Motor neuron (in vitro differentiated cells): Measurements from ENCODE around the gene RP9. TPM values are rescaled to one million over a fixed set of nuclear protein-coding genes. Genes with fewer than 3 reads are reported as not detected.

ENCODE experiments used
- ATAC-seq, 8 experiments: fragments of 200-7000 bp; cut with Tn5 transposase; replicated peaks in 6 of 8; 2 replicates each; pipeline ENCODE4 v1.8.0; 2021; ENCODE audit warnings: mild to moderate bottlenecking in 8 of 8, moderate library complexity in 8 of 8
- H3K27ac ChIP-seq, 2 donors: fragments of 250-450 bp; sonication (Bioruptor Pico); 2 replicates each; pipeline ENCODE4 v1.9.0; 2021; ENCODE audit warnings: antibody characterized with exemption in 2 of 2, mild to moderate bottlenecking in 2 of 2, moderate library complexity in 1 of 2
- H3K4me1 ChIP-seq, 2 donors: fragments of 250-450 bp; sonication (Bioruptor Pico); replicated peaks in 1 of 2; 2 replicates each; pipeline ENCODE4 v1.6.1; 2021; ENCODE audit warnings: antibody characterized with exemption in 2 of 2, mild to moderate bottlenecking in 2 of 2, moderate library complexity in 1 of 2
- H3K4me3 ChIP-seq, 5 donors: fragments of 250-450 bp; sonication (Bioruptor Pico); 2 replicates each; pipeline ENCODE4 v1.9.0; 2021; ENCODE audit warnings: antibody characterized with exemption in 5 of 5, mild to moderate bottlenecking in 5 of 5, moderate library complexity in 4 of 5
- WGBS, 10 experiments: fragments of 450-650 bp; shearing (Covaris generic); methylation state at CpG; one replicate each; pipeline ENCODE4 v1.0.0; 2022; 5-methylcytosine and 5-hydroxymethylcytosine counted together
- in situ Hi-C, 9 experiments: fragments of 400-800 bp; cut with MboI; loops; one replicate each; pipeline ENCODE4 v1.15.0; 2021; ENCODE audit warnings: low sequenced_read_pairs in 9 of 9, low pct_unique_long_range_greater_than_20kb in 2 of 9; ENCODE audit not compliant: unreplicated experiment in 9 of 9
- total RNA-seq, 8 experiments: library from RNA; unstranded; fragments of 300-600 nt; gene quantifications; 2 replicates each; pipeline versions ENCODE4 v1.2.3 to v1.2.4, GENCODE V29; 2022

The RP9 gene
- total RNA-seq, 8 experiments from 2014 or later: 10.3 to 30.6 (median 22.9) TPM

DNA sequence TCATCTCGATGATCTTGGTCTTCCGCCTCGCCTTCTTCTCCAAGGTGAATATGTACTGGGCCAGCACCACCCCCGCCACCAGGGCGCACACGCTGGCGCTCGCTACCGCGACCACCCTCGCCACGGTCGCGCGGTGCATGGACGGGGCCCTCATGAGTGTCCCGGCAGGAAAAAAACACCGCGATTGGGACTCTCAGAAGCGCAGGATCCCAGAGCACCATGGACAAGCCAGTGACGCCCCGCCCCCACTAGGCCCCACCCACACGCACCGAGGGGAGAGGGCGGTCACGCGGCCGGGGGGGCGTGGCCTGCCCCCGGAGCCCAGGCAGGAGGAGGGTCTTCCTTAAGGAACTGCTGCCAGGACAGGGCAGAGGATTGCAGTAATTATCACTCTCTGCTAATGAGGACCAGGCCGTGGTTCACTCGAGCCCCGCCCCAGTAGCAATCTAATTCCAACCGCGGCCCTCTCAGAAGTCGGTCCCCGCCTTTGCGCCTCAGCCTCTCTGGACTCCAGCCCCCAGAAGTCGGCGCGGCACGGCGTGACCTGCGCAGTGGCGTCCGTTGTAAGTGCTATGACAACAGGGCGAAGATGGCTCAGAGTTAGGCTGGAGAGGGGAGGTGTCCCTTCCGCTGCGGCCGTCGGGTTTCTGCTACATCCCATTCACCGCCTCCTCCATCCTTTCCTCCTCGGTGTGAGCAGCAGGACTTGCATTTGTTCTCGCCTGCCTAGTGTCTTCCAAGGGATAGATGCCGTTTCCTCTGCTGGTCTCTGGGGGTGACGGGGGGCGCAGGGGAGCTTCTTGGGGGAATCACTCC is 20.0 kb upstream of the RP9 start, which contains the start of gene BBS9:
BBS9 (plus strand) TSS at position 575 of the 816 bp plus-strand sequence. CDS start 16,689 bp downstream, outside the sequence.
- H3K4me1 ChIP-seq: peaks cover 2 to 21% of the 10 kb centered on the region in 2 donors
- peak within 1 kb of the TSS; percentile 47 to 78 (median 61) for H3K4me3 ChIP-seq
- in situ Hi-C loops: no loop called here
- WGBS, 10 experiments: 0 to 4% (median 0%) methylated on average over 3 to 9 of the region's 57 CpGs; no CpG with 5 or more reads in 4 of the 10 experiments
- peak within 1 kb of the TSS; percentile 43 to 75 for H3K27ac ChIP-seq
- peak; percentile 95 to 98 (median 98) for ATAC-seq

DNA sequence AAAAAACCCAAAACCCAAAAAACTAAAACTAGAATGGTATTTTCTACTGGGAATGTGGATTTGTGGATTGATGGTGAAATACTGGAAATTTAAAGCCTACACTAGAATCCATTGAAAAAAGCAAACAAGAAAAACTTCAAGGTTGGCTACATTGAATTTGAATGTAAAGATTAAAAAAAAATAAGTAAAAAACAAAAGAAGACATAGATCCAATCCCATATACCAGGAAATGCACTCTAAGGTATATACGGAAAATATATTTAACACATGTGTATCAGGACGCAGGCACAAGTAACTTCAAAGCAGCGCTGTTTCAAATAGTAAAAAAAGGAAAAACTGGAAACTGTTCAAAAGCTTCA is 19.4 kb upstream of the RP9 start:
- H3K4me1 ChIP-seq: peaks cover 2 to 21% of the 10 kb centered on the region in 2 donors
- peak overlapping the region; percentile 47 to 78 (median 61) for H3K4me3 ChIP-seq
- peak overlapping the region; percentile 43 to 75 for H3K27ac ChIP-seq
- ATAC-seq: no peak
- WGBS, 10 experiments: 0 to 33% (median 0%) methylated on average over 1 to 3 of the region's 3 CpGs; no CpG with 5 or more reads in 1 of the 10 experiments
- in situ Hi-C loops: no loop called here

DNA sequence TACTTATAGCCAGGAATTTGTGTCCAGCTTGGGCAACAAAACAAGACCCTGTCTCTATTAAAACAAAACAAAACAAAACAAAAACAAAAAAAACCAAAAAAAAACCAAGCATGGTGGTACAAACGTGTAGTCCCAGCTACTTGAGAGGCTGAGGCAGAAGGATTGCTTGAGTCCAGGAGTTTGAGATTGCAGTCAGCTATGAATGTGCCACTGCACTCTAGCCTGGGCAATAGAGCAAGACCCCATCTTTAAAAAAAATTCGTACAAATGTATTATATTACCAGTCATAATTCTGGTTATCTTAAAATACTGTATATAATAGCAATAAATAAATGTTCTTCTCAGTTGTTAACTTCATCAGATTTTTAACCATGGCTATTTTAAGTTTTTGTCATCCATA is 17.9 kb upstream of the RP9 start:
- Histone ChIP-seq H3K27ac (no peak overlapping the region), H3K4me1 (peaks cover 2 to 17% of the 10 kb centered on the region in 2 donors), H3K4me3 (no peak overlapping the region)
- no peak for ATAC-seq
- in situ Hi-C loops: no loop called here
- WGBS, 10 experiments: 6 to 83% (median 62%) methylated on average over 2 of the region's 2 CpGs; no CpG with 5 or more reads in 1 of the 10 experiments

DNA sequence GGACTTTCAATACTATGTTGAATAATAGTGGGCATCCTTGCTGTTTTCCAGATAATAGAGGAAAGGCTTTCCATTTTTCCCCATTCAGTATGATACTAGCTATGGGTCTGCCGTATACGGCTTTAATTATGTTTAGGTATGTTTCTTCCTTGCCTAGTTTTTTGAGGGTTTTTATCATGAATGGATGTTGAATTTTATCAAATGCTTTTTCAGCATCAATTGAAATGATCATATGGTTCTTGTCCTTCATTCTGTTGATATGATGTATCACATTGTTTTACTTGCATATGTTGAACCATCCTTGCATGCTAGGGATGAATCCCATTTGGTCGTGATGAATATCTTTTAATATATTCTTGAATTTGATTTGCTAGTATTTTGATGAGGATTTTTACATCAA is 9.2 kb upstream of the RP9 start:
- no peak overlapping the region for H3K4me3 ChIP-seq
- no peak for ATAC-seq
- no peak overlapping the region for H3K27ac ChIP-seq
- 36 to 100% (median 91%) methylated on average over 2 to 3 of the region's 3 CpGs for WGBS, 10 experiments
- H3K4me1 ChIP-seq: no peaks in the 10 kb centered on the region
- in situ Hi-C loops: loop anchor here in 1 of 9 experiments (25.0 kb wide), 1 partner anchor 356 kb away; no protein-coding TSS in a partner anchor

DNA sequence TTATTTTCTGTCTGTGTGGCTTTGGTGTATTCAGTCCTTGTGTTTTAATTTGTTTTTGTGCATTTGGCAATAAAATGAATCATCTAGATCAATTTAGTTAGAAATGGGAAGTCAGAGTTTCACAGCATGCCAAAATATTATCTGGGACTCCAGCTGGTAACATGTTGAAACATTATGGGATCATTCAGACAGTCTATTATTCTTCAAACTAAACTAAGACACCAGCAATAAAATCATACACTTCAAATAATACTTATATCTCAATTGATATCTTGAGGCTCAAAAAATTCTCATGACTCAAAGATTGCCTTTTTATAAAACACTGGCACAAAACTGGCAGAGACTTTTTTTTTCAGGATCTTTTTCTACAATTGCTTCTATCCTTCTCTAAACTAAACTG is 5.8 kb upstream of the RP9 start:
- no peak for ATAC-seq
- Histone ChIP-seq H3K4me3 (no peak overlapping the region), H3K4me1 (no peaks in the 10 kb centered on the region), H3K27ac (no peak overlapping the region)
- in situ Hi-C loops: loop anchor here in 1 of 9 experiments (25.0 kb wide), 1 partner anchor 353 kb away; no protein-coding TSS in a partner anchor

DNA sequence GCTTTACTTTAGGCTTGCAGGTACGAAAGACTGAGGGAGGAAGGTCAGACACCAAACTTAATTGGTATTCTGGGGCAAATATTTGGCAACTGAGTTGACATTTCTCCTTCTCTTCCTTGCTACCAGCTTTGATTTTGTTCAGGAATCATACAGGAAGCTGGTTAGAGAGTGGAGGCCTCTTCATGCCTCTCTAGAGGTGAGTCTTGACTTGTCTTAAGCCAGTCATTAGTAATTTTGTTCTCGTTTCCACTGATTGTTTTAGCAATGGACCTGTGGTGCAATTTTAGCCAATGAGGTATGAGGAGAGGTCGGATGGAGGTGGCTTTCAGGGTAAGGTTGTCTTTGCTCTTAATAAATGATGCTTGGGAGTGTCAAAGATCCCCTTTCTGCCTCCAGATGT is 2.4 kb upstream of the RP9 start:
- no peak overlapping the region for H3K27ac ChIP-seq
- no peak overlapping the region for H3K4me3 ChIP-seq
- in situ Hi-C loops: loop anchor here in 1 of 9 experiments (25.0 kb wide), 1 partner anchor 349 kb away; no protein-coding TSS in a partner anchor
- WGBS, 10 experiments: 37 to 83% (median 72%) methylated on average over 1 to 3 of the region's 3 CpGs; no CpG with 5 or more reads in 1 of the 10 experiments
- peaks cover 12 to 15% of the 10 kb centered on the region in 2 donors for H3K4me1 ChIP-seq
- no peak for ATAC-seq

DNA sequence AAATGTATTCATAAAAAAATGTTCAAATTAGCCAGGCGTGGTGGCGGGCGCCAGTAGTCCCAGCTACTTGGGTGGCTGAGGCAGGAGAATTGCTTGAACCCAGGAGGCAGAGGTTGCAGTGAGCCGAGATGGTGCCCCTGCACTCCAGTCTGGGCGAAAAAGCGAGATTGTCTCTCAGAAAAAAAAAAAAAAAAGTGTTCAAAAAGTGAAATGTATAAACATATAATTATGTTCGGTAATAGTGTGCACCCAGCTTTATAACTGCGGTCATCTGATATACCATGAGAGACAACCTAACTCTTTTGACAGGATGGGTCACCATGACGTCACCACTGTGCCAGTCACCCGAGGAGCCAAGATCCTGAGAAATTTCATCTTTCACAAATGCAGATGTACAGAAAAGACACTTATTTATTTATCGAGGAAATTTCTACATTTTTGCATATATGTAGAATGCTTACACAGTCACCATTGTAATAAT is 594 bp upstream of the RP9 start:
- H3K4me3 ChIP-seq: peak overlapping the region; percentile 68 to 95 (median 91)
- 0 to 74% (median 35%) methylated on average over 2 to 11 of the region's 11 CpGs for WGBS, 10 experiments
- no peak overlapping the region for H3K27ac ChIP-seq
- peak in 4 of 8 experiments; percentile 1 to 20 (median 8) for ATAC-seq
- H3K4me1 ChIP-seq: peaks cover 12 to 15% of the 10 kb centered on the region in 2 donors
- in situ Hi-C loops: loop anchor here in 1 of 9 experiments (25.0 kb wide), 1 partner anchor 347 kb away; no protein-coding TSS in a partner anchor

DNA sequence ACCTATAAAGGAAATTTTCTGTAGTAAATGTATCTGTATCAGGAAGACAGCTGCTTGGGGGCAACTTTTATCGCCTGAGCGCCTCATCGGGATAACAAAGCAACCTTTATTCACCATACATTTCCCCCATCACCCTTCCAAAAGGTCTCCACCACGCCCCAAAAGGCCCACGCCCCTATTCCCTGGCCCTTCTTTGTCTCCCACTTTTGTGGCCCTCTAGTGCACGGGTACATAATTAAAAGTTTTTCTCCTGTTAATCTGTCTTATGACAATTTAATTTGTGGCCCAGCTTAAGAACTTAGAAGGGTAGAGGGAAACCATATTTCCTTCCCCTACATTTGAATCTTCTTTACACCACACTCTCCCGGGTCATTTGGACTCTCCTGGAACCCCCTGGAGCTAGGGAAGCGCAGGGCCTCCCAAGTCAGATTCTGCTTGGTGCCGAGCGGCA is 625 bp downstream of the RP9 start:
- in situ Hi-C loops: loop anchor here in 1 of 9 experiments (25.0 kb wide), 1 partner anchor 346 kb away; no protein-coding TSS in a partner anchor
- peak in 3 of 8 experiments; percentile 2 to 57 (median 7) for ATAC-seq
- peaks cover 12 to 15% of the 10 kb centered on the region in 2 donors for H3K4me1 ChIP-seq
- peak overlapping the region; percentile 65 to 79 for H3K27ac ChIP-seq
- WGBS, 10 experiments: 0 to 5% (median 0%) methylated on average over 2 to 9 of the region's 10 CpGs; no CpG with 5 or more reads in 1 of the 10 experiments
- H3K4me3 ChIP-seq: peak overlapping the region; percentile 68 to 95 (median 91)

DNA sequence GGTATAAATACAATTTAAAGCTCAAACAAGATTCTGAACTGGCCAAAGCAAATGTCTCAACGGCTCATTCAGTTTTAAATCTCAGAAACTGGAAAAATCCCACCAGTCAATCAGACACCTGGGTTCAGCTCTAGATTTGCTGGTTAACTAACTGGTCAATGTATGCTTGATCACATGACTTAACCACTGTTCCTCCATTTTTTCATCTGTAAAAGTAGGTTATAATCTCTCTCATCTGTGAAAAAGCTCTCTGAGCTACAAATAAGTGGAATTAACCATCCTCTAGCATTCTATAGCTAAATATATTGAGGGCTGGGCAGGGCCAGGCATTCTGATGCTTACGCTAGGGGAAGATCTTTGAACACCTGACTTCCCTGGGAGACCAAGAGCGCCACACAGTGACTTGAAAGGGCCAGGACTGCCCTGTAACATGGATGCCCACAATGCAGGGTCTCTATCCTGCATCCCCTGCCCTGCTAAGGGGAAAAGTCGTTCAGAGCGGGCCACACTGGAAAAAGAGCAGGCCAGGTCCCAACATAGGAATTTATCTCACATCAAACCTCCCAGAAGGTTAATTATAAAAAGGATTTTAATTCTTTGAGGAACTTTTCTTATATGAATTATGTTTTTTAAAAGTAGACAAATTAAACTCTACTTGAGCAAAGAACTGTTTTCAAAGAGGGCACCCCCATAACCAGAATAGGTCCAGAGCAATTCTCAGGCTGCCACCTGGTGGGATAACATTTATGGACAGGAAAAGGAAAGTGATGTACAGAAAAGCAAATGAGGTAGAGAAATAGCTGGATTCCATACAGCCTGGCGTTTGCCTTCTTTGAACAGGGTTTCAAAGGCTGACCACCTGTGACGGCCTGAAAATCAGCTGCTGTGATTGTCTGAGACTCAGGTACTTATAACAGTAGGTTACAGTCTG is 1.8 kb downstream of the RP9 start:
- Histone ChIP-seq H3K4me3 (peak overlapping the region; percentile 68 to 95 (median 91)), H3K27ac (no peak overlapping the region), H3K4me1 (peaks cover 12 to 15% of the 10 kb centered on the region in 2 donors)
- ATAC-seq: peak in 5 of 8 experiments; percentile 28 to 57 (median 43)
- WGBS, 10 experiments: 0 to 78% (median 41%) methylated on average over 1 to 7 of the region's 7 CpGs
- in situ Hi-C loops: loop anchor here in 1 of 9 experiments (25.0 kb wide), 1 partner anchor 345 kb away; no protein-coding TSS in a partner anchor

DNA sequence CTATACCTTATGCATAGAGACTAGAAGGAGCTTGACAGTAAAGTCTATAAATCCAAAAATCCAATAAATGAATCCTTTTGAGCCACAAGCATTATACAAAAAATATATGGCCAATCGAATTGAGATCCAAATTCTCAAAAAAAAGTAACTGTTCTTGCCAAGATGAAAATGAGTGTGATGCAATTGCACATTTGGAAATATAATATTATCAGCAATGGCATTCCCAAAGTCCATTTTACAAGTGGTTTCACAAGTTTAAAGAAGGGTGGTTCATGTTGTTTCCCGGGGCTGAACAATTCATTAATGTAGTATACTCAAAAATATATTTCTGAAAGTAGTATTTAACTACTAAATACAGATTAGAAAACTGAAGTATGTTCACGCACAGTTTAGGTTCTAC is 7.3 kb downstream of the RP9 start:
- in situ Hi-C loops: loop anchor here in 1 of 9 experiments (25.0 kb wide), 1 partner anchor 340 kb away; no protein-coding TSS in a partner anchor
- ATAC-seq: no peak
- 73 to 100% (median 95%) methylated on average over 1 to 3 of the region's 3 CpGs for WGBS, 10 experiments
- Histone ChIP-seq H3K27ac (no peak overlapping the region), H3K4me1 (peaks cover 0 to 1% of the 10 kb centered on the region in 2 donors), H3K4me3 (no peak overlapping the region)

DNA sequence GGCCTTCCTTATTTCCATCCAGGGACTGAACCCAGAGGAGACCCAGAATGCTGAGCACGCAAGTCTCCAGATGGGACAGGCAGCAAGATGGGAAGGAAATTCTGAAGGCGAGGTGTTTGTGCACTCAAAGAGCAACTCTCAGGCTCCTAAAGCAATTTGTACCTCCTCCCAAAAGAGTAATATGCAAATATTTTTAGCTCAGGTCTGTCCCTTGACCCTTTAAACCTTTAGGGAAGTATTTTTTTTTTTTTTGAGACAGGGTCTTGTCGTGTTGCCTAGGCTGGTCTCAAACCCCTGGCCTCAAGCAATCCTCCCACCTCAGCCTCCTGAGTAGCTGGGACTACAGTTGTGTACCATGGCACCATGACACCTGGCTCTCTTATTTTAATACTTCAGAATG is 8.4 kb downstream of the RP9 start:
- no peak for ATAC-seq
- Histone ChIP-seq H3K4me1 (no peaks in the 10 kb centered on the region), H3K27ac (no peak overlapping the region), H3K4me3 (no peak overlapping the region)
- 73 to 100% (median 100%) methylated on average over 1 to 3 of the region's 3 CpGs; no CpG with 5 or more reads in 3 of the 10 experiments for WGBS, 10 experiments
- in situ Hi-C loops: loop anchor here in 1 of 9 experiments (25.0 kb wide), 1 partner anchor 338 kb away; no protein-coding TSS in a partner anchor
